PC-3 (cell line): Measurements from ENCODE around the gene MAPKBP1. TPM values are rescaled to one million over a fixed set of nuclear protein-coding genes. Genes with fewer than 3 reads are reported as not detected.

Experiments used
- ATAC-seq: fragments of 200-7000 bp; cut with Tn5 transposase; 2 replicates; pipeline ENCODE4 v1.9.1; 2020; ENCODE audit warnings: mild to moderate bottlenecking, moderate library complexity
- BruUV-seq: library from RNA; stranded (reverse); fragments of 400-500 nt; replicated peaks from 2 replicates; lab custom pipeline; 2021; lab: Mats Ljungman, UMichigan
- CTCF ChIA-PET: fragments of 300-600 bp; sonication (Branson Sonifier 250); formaldehyde crosslinking; loops from one replicate; lab custom pipeline; 2022; ENCODE audit warnings: antibody characterized with exemption; lab: Charles Lee
- POLR2A ChIA-PET: fragments of 300-600 bp; sonication (Branson Sonifier 250); formaldehyde crosslinking; loops from one replicate; lab custom pipeline; 2022; ENCODE audit warnings: antibody characterized with exemption; ENCODE audit not compliant: unreplicated experiment; lab: Charles Lee
- DNase-seq: peaks from one replicate; pipeline ENCODE4 v3.0.0-alpha.2; 2015
- H2AFZ ChIP-seq: fragments of 300-600 bp; sonication (generic); 2 replicates; pipeline ENCODE4 v1.6.0; 2016; ENCODE audit warnings: antibody characterized with exemption, low read length
- H3F3A ChIP-seq: fragments of 300-600 bp; sonication (generic); one replicate; pipeline ENCODE4 v1.6.0; 2017; ENCODE audit warnings: antibody characterized with exemption, low read length, control low read depth, mild to moderate bottlenecking; ENCODE audit not compliant: unreplicated experiment
- H3K27ac ChIP-seq: fragments of 300-600 bp; sonication (generic); 2 replicates; pipeline ENCODE4 v1.5.1; 2016; ENCODE audit warnings: mild to moderate bottlenecking, low read length
- H3K27me3 ChIP-seq: fragments of 300-600 bp; sonication (generic); 2 replicates; pipeline ENCODE4 v1.6.1; 2016; ENCODE audit warnings: low read length, mixed read lengths
- H3K36me3 ChIP-seq: fragments of 300-600 bp; sonication (generic); 2 replicates; pipeline ENCODE4 v1.6.1; 2016; ENCODE audit warnings: low read depth, mixed run types, low read length, mixed read lengths
- H3K4me1 ChIP-seq: fragments of 300-600 bp; sonication (generic); 2 replicates; pipeline ENCODE4 v1.5.1; 2016; ENCODE audit warnings: low read length; ENCODE audit not compliant: insufficient read depth
- H3K4me2 ChIP-seq: fragments of 300-600 bp; sonication (generic); 2 replicates; pipeline ENCODE4 v1.6.0; 2016; ENCODE audit warnings: low read length
- H3K4me3 ChIP-seq: fragments of 300-600 bp; sonication (generic); 2 replicates; pipeline ENCODE4 v1.5.1; 2016; ENCODE audit warnings: mild to moderate bottlenecking, low read length, mixed read lengths
- H3K79me2 ChIP-seq: fragments of 300-600 bp; sonication (generic); 2 replicates; pipeline ENCODE4 v1.6.1; 2017; ENCODE audit warnings: low read length, mixed read lengths
- H3K9ac ChIP-seq: fragments of 300-600 bp; sonication (generic); 2 replicates; pipeline ENCODE4 v1.6.0; 2016; ENCODE audit warnings: mild to moderate bottlenecking, low read length
- H3K9me2 ChIP-seq: fragments of 300-600 bp; sonication (generic); replicated peaks from 2 replicates; pipeline ENCODE4 v1.6.1; 2016; ENCODE audit warnings: mixed run types, low read length, mixed read lengths
- H3K9me3 ChIP-seq: fragments of 300-600 bp; sonication (generic); 2 replicates; pipeline ENCODE4 v1.6.1; 2016; ENCODE audit warnings: low read length, mixed read lengths
- H4K20me1 ChIP-seq: fragments of 300-600 bp; sonication (generic); 2 replicates; pipeline ENCODE4 v1.6.1; 2016; ENCODE audit warnings: low read length, mixed read lengths
- CTCF ChIP-seq: fragments of 300-600 bp; sonication (generic); conservative IDR thresholded peaks from 2 replicates; pipeline ENCODE4 v1.5.1; 2017; ENCODE audit warnings: antibody characterized with exemption, low read depth, mild to moderate bottlenecking, low read length
- EZH2 ChIP-seq: fragments of 300-600 bp; sonication (generic); IDR thresholded peaks from one replicate; pipeline ENCODE4 v1.6.1; 2017; ENCODE audit warnings: antibody characterized with exemption, mild to moderate bottlenecking, low read length; ENCODE audit not compliant: unreplicated experiment
- EZH2phosphoT487 ChIP-seq: fragments of 300-600 bp; sonication (generic); IDR thresholded peaks from 2 replicates; pipeline ENCODE4 v1.6.1; 2018; ENCODE audit warnings: mild to moderate bottlenecking, antibody characterized with exemption, low read length, borderline replicate concordance
- intact Hi-C: fragments of 100-400 bp; cut with micrococcal nuclease; formaldehyde crosslinking; loops from 2 replicates; pipeline ENCODE4 v1.9.0; 2023
- total RNA-seq: library from RNA; depleted of rRNA; stranded (reverse); fragments of >200 nt; gene quantifications from 2 replicates; pipeline ENCODE4 v1.2.3, GENCODE V29; 2014

MAPKBP1 gene
- total RNA-seq, 1 experiment from 2014 or later, result 29.1 TPM

DNA sequence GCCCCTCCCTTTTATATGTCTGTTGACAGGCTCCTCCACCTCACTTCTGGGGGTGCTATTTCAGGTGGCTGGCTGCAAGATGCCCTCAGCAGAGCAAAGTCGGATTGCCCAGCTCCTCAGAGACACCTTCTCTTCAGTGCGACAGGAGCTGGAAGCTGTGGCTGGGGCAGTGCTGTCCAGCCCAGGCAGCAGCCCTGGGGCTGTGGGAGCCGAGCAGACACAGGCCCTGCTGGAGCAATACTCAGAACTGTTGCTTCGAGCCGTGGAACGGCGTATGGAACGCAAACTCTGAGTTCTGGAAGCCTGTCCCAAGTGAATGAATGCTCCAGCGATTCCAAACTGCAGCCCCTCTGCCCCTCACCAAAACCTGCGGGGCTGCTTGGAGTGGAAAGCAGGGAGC, 50.9 kb downstream of the MAPKBP1 start:
- Histone ChIP-seq H3K36me3 (peaks cover 6% of the 10 kb centered on the region), H3F3A (no peaks in the 10 kb centered on the region), H3K27me3 (no peaks in the 10 kb centered on the region), H3K4me2 (no peak overlapping the region), H4K20me1 (no peaks in the 10 kb centered on the region), H3K79me2 (peaks cover 18% of the 10 kb centered on the region), H3K27ac (no peak overlapping the region), H3K9me2 (no peaks in the 10 kb centered on the region), H3K9me3 (no peaks in the 10 kb centered on the region), H3K4me3 (no peak overlapping the region), H3K9ac (no peak overlapping the region), H2AFZ (no peak overlapping the region), H3K4me1 (peaks cover 14% of the 10 kb centered on the region)
- CTCF ChIA-PET, result interaction anchor here (0.7 kb wide), 1 partner anchor 51 kb away, joined by 3 read pairs; the partner anchor contains the start of gene MAPKBP1
- ATAC-seq (no peak), DNase-seq (no peak)
- intact Hi-C loops, result loop anchor here (10.0 kb wide), 1 partner anchor 150 kb away; the partner anchor contains the start of gene EHD4
- BruUV-seq, result no TSS peak
- TF ChIP-seq CTCF (no peak), EZH2phosphoT487 (no peak), EZH2 (no peak)
- POLR2A ChIA-PET, result no interaction called here

GRCh38 chr15:41825572-41826535, 51.6 kb downstream of the MAPKBP1 start:
- peaks cover 19% of the 10 kb centered on the region for H3K79me2 ChIP-seq
- no peak overlapping the region for H2AFZ ChIP-seq
- ATAC-seq, result no peak
- no peaks in the 10 kb centered on the region for H3K9me3 ChIP-seq
- no peak for TF ChIP-seq EZH2
- no peak for TF ChIP-seq CTCF
- TF ChIP-seq EZH2phosphoT487, result no peak
- H3K9me2 ChIP-seq, result no peaks in the 10 kb centered on the region
- DNase-seq, result no peak
- intact Hi-C loops, result loop anchor here (10.0 kb wide), 1 partner anchor 149 kb away; the partner anchor contains the start of gene EHD4
- no TSS peak for BruUV-seq
- H3K36me3 ChIP-seq, result peaks cover 6% of the 10 kb centered on the region
- no peaks in the 10 kb centered on the region for H3K27me3 ChIP-seq
- ChIA-PET CTCF (interaction anchor here (0.7 kb wide), 1 partner anchor 51 kb away, joined by 3 read pairs; the partner anchor contains the start of gene MAPKBP1), POLR2A (no interaction called here)
- H4K20me1 ChIP-seq, result no peaks in the 10 kb centered on the region
- no peak overlapping the region for H3K4me3 ChIP-seq
- H3K27ac ChIP-seq, result no peak overlapping the region
- H3K9ac ChIP-seq, result no peak overlapping the region
- no peak overlapping the region for H3K4me2 ChIP-seq
- no peaks in the 10 kb centered on the region for H3F3A ChIP-seq
- peaks cover 14% of the 10 kb centered on the region for H3K4me1 ChIP-seq
